ENCODE results near the gene BRMS1L. TPM values are rescaled to one million over a fixed set of nuclear protein-coding genes. Genes with fewer than 3 reads are reported as not detected.
A peak's percentile ranks its signal among the peaks of the same experiment; 100 is the strongest.

BRMS1L gene
- total and polyA plus RNA-seq, 2 of the 13 experiments (the other 11 are each of a cell fraction or from before 2014, with no cell fraction given) = 21.1 to 23.8 TPM

DNA sequence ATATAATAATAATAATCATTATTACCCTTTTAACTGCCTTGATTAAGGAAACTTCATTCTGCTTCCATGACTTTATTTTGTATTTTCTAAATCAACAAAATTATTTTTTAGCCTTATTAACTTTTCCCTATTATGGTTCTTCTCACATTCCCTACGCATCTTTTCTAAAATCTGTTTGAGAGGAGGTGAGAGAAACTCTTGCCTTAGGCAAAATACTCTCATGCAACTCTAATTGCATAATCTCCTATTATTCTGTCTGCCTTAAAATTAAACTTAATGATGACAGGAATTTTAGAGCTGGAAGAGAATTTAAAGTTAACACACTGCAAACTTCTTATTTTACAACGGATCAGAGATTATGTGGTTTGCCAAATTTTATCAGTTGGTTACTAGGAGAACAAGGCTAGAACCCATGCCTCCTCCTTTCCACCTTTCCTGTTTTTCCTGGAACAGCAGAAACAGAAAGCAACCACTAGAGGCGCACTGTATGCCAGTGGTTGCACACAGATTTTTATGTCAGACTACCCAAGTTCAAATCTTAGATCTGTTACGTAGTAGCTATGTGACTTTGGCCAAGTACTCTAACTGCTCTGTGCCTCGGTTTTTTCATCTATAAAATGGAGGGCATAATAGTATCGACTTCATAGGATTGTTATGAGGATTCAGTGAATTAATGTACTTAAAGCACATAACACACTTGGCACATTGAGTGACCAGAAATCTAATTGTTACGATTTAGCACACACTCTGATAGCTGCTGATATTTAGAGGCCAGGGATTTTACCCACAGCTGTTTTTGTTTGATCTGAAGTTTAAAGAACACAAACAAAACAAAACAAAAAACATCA, 4.3 kb upstream of the BRMS1L start (continued):
- TF ChIP-seq, protein P1, sequence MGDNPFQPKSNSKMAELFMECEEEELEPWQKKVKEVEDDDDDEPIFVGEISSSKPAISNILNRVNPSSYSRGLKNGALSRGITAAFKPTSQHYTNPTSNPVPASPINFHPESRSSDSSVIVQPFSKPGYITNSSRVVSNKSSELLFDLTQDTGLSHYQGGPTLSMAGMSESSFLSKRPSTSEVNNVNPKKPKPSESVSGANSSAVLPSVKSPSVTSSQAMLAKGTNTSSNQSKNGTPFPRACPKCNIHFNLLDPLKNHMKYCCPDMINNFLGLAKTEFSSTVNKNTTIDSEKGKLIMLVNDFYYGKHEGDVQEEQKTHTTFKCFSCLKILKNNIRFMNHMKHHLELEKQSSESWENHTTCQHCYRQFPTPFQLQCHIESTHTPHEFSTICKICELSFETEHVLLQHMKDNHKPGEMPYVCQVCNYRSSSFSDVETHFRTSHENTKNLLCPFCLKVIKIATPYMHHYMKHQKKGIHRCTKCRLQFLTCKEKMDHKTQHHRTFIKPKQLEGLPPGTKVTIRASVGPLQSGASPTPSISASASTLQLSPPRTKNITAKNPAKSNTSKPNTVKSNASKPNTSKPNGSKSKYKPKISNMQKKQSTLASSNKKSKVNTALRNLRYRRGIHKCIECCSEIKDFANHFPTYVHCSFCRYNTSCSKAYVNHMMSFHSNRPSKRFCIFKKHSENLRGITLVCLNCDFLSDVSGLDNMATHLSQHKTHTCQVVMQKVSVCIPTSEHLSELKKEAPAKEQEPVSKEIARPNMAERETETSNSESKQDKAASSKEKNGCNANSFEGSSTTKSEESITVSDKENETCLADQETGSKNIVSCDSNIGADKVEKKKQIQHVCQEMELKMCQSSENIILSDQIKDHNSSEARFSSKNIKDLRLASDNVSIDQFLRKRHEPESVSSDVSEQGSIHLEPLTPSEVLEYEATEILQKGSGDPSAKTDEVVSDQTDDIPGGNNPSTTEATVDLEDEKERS (CRISPR knock-in tag; IDR thresholded peaks at IDR 0.05) = no peak
- TF ChIP-seq ATRX (CRISPR knock-in tag; IDR thresholded peaks at IDR 0.05; ENCODE audit: borderline replicate concordance) (no peak), ZNF567 (CRISPR knock-in tag; IDR thresholded peaks at IDR 0.05; ENCODE audit: borderline replicate concordance) (0 out of 2 replicates have a peak, but pooled peaks have one; percentile 81), NFRKB (IDR thresholded peaks at IDR 0.05) (no peak)

DNA sequence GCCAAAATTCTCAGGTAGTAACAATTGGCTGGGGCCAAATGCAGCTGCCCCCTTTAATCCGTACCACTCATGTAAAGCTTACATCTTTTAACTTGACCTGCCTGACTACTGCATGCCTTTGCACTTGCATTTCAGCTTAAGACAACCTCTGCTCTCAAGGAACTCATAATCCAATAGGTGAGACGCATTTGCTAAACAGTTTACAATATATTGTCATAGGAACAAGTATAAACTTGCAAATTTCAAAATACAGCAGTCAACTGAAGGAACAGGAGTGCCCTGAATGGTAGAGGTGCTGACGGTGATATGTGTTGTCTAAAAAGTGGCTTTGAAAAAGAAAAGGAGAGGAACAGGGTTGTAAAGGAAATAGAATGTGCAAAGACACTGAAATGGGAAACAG, 3.6 kb upstream of the BRMS1L start:
- in situ Hi-C loops (cut with HindIII; ENCODE audit: extremely low pct_ligation_motif_present, low pct_unique_long_range_greater_than_20kb) (loop anchor here (25.0 kb wide), 1 partner anchor 685 kb away; no protein-coding TSS in a partner anchor), intact Hi-C loops (cut with micrococcal nuclease; ENCODE audit: unreplicated experiment) (no loop called here)
- H3K36me3 ChIP-seq (replicated peaks in 1 of 2; ENCODE audit: control insufficient read depth in 1 of 2, insufficient read depth in 2 of 2, low read length in 2 of 2) = no peaks in the 10 kb centered on the region
- no peak for ATAC-seq
- POLR2A ChIA-PET = interaction anchor here (1.1 kb wide), 1 partner anchor 15 kb away, joined by 3 read pairs; no protein-coding TSS in a partner anchor
- peaks cover 7% of the 10 kb centered on the region for H3K79me2 ChIP-seq (ENCODE audit: insufficient read depth, low read length)
- BruUV-seq (replicated peaks) = no TSS peak
- WGBS (ENCODE audit: low lambda C conversion rate) = 58% methylated on average over 3 of the region's 3 CpGs
- peak overlapping the region; percentile 3 to 42 (median 24); a peak in 4 of 6 replicates for H3K4me3 ChIP-seq (replicated peaks in 1 of 3; ENCODE audit: insufficient read depth in 1 of 3, low read depth in 2 of 3, low read length in 3 of 3)
- peak; percentile 28; the same call in 1 of the 2 replicates for TF ChIP-seq BCL6 (CRISPR knock-in tag; IDR thresholded peaks at IDR 0.05)
- TF ChIP-seq REPIN1 (CRISPR knock-in tag; IDR thresholded peaks at IDR 0.05; ENCODE audit: borderline replicate concordance, low read depth) = 0 out of 2 replicates have a peak, but pooled peaks have one; percentile 4
- TF ChIP-seq, protein P2, sequence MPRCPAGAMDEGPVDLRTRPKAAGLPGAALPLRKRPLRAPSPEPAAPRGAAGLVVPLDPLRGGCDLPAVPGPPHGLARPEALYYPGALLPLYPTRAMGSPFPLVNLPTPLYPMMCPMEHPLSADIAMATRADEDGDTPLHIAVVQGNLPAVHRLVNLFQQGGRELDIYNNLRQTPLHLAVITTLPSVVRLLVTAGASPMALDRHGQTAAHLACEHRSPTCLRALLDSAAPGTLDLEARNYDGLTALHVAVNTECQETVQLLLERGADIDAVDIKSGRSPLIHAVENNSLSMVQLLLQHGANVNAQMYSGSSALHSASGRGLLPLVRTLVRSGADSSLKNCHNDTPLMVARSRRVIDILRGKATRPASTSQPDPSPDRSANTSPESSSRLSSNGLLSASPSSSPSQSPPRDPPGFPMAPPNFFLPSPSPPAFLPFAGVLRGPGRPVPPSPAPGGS (CRISPR knock-in tag; IDR thresholded peaks at IDR 0.05) = no peak
- TF ChIP-seq ZBTB42 (CRISPR knock-in tag; IDR thresholded peaks at IDR 0.05) = 0 out of 2 replicates have a peak, but pooled peaks have one; percentile 10
- TF ChIP-seq ZKSCAN8 (CRISPR knock-in tag; IDR thresholded peaks at IDR 0.05; ENCODE audit: borderline replicate concordance) = 0 out of 2 replicates have a peak, but pooled peaks have one; percentile 4
- TF ChIP-seq JUN (CRISPR knock-in tag; IDR thresholded peaks at IDR 0.05) = 0 out of 2 replicates have a peak, but pooled peaks have one; percentile 35
- TF ChIP-seq ZMYM3 (CRISPR knock-in tag; IDR thresholded peaks at IDR 0.05) = no peak
- TF ChIP-seq ZBTB7A (CRISPR knock-in tag; IDR thresholded peaks at IDR 0.05) = no peak
- TF ChIP-seq TCF7 (IDR thresholded peaks at IDR 0.05; ENCODE audit: low read depth) = no peak
- TF ChIP-seq ZNF235 (CRISPR knock-in tag; IDR thresholded peaks at IDR 0.05; ENCODE audit: borderline replicate concordance) = no peak
- TF ChIP-seq ZNF17 (CRISPR knock-in tag; IDR thresholded peaks at IDR 0.05) = no peak
- FAIRE-seq = no peak
- no peak for DNase-seq (ENCODE audit: low spot score)
- H4K20me1 ChIP-seq (ENCODE audit: insufficient read depth, low read length) = no peaks in the 10 kb centered on the region
- H3K9me3 ChIP-seq (ENCODE audit: low read length) = no peaks in the 10 kb centered on the region
- peak overlapping the region; percentile 21 for H3K9ac ChIP-seq (ENCODE audit: insufficient read depth, low read depth, low read length)
- H3K27ac ChIP-seq (ENCODE audit: extremely low read length, insufficient read depth, low read length) = no peak overlapping the region
- no peaks in the 10 kb centered on the region; a peak in 1 of 5 replicates for H3K27me3 ChIP-seq (ENCODE audit: control insufficient read depth in 1 of 2, insufficient read depth in 2 of 2, low read length in 2 of 2)
- CTCF ChIA-PET (ENCODE audit: low intra/inter-chr PET ratio, low total read pairs) = interaction anchor here (1.2 kb wide), 1 partner anchor 62 kb away, joined by 3 read pairs; no protein-coding TSS in a partner anchor
- H3K4me1 ChIP-seq (ENCODE audit: insufficient read depth, low read length) = peaks cover 35% of the 10 kb centered on the region
- H2AFZ ChIP-seq (ENCODE audit: low read length) = peak overlapping the region; percentile 77
- H3K4me2 ChIP-seq (ENCODE audit: low read depth, low read length) = peak overlapping the region; percentile 63

All from HepG2 (cell line).